ENCODE results near the gene FFAR1.

- TF ChIP-seq CTCF (IDR thresholded peaks at IDR 0.05; ENCODE audit: low read length) (no peak), EZH2 (optimal IDR thresholded peaks at IDR 0.05; ENCODE audit: low read depth, low read length) (no peak)
These were observed at the start of gene FFAR1 for GRCh38 chr19:35347171-35347929.
